Small intestine (tissue), 7 donors: ENCODE measurements around the gene USP35. TPM values are rescaled to one million over a fixed set of nuclear protein-coding genes. Genes with fewer than 3 reads are reported as not detected.
A peak's percentile ranks its signal among the peaks of the same experiment; 100 is the strongest.

Experiments used
- DNase-seq, 2 donors: peaks; one replicate each; pipeline versions ENCODE4 v3.0.0 to v3.0.0-alpha.2; 2013
- FAIRE-seq: peaks from 2 replicates; lab custom pipeline; 2012; peaks lifted over from hg19 to GRCh38; lab: Jason Lieb, UNC
- H3K27ac ChIP-seq, 3 donors: one replicate each; pipeline ENCODE4 v1.5.1; 2013; ENCODE audit warnings: low read length in 2 of 3, mild to moderate bottlenecking in 2 of 3, control low read depth in 1 of 3, inconsistent platforms in 1 of 3, low read depth in 1 of 3, moderate library complexity in 1 of 3
- H3K27me3 ChIP-seq, 3 donors: one replicate each; pipeline ENCODE4 v1.6.1; 2013; ENCODE audit warnings: low read length in 3 of 3, inconsistent platforms in 1 of 3; ENCODE audit not compliant: control insufficient read depth in 3 of 3, insufficient read depth in 3 of 3
- H3K36me3 ChIP-seq, 3 donors: one replicate each; pipeline ENCODE4 v1.6.1; 2013; ENCODE audit warnings: low read length in 3 of 3, inconsistent platforms in 1 of 3, low read depth in 1 of 3, mild to moderate bottlenecking in 1 of 3, moderate library complexity in 1 of 3; ENCODE audit not compliant: control insufficient read depth in 3 of 3, insufficient read depth in 2 of 3
- H3K4me1 ChIP-seq, 3 donors: one replicate each; pipeline ENCODE4 v1.6.1; 2013; ENCODE audit warnings: low read length in 2 of 3, inconsistent platforms in 1 of 3, low read depth in 1 of 3, mild to moderate bottlenecking in 1 of 3, moderate library complexity in 1 of 3; ENCODE audit not compliant: control insufficient read depth in 3 of 3, insufficient read depth in 2 of 3
- H3K4me3 ChIP-seq, 3 donors: one replicate each; pipeline ENCODE4 v1.5.1; 2013; ENCODE audit warnings: low read length in 3 of 3, control low read depth in 1 of 3, inconsistent platforms in 1 of 3, low read depth in 1 of 3, mild to moderate bottlenecking in 1 of 3, moderate library complexity in 1 of 3
- H3K9me3 ChIP-seq, 2 donors: one replicate each; pipeline ENCODE4 v1.6.1; 2013; ENCODE audit warnings: low read depth in 1 of 2, low read length in 1 of 2; ENCODE audit not compliant: control insufficient read depth in 2 of 2, insufficient read depth in 1 of 2
- WGBS, 3 donors: extraction: QIAGEN DNeasy Blood & Tissue Kit; methylation state at CpG; one replicate each; pipeline ENCODE4 v1.1.7; 2013; 5-methylcytosine and 5-hydroxymethylcytosine counted together
- polyA plus RNA-seq, 4 donors: library from polyadenylated mRNA; stranded (reverse) in 3 of 4; unstranded in 1 of 4; fragments of 200-250 nt in 3 of 4; fragments of 120-200 nt in 1 of 4; gene quantifications; one replicate each; pipeline versions ENCODE4 v1.2.1 to v1.2.3, GENCODE V29; 2013
- donor health status: healthy with polysubstance abuse.
- donor health status: control.
- donor health status: control.
- donor health status: Bipolar disorder and iron deficiency.
- donor health status: healthy.

Gene USP35
- polyA plus RNA-seq, 4 donors, result 1.7 to 7.8 (median 3.5) TPM

DNA sequence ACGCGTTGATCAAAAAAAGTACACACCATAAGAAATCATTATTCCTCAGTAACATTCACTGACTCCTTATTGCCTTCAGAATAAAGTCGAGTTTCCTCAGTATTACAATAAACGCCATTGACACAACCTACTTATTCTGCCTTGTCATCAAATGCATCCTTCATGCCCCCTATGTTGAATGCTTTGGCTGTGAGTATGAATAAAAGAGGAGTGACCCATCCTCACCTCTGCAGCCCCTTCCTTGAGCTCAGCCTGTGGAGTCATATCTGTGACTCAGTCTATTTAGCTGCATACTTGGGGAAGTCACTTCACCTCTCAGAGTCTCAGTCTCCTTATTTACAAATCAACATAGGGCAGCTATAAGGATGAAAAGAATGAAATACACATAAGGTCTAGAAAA, 65.1 kb downstream of the USP35 start:
- H3K27me3 ChIP-seq, result no peaks in the 10 kb centered on the region
- no peaks in the 10 kb centered on the region for H3K9me3 ChIP-seq
- FAIRE-seq (no peak), DNase-seq (no peak)
- peaks cover 0 to 20% (median 0%) of the 10 kb centered on the region in 3 donors for H3K4me1 ChIP-seq
- no peak overlapping the region for H3K27ac ChIP-seq
- peaks cover 3 to 4% (median 3%) of the 10 kb centered on the region in 3 donors for H3K36me3 ChIP-seq
- WGBS, 3 donors, result 94 to 96% (median 96%) methylated on average over 4 of the region's 4 CpGs
- H3K4me3 ChIP-seq, result no peak overlapping the region

DNA sequence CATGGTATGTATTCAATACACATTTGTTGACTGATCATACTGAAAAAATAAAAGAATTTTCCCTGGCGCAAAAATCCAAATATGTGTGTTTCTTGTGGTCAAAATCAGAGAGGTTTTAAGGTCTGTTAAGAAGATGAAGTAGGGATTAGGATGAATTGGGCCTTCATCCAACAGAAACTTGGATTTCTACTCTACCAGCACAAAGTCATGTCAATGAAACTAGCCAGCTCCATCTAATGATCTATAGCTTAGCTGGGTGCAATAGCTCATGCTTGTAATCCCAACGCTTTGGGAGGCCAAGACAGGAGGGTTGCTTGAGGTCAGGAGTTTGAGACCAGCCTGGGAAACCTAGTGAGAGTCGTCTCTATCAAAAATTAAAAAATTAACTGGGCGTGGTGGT, 65.5 kb downstream of the USP35 start:
- H3K27ac ChIP-seq, result no peak overlapping the region
- no peaks in the 10 kb centered on the region for H3K27me3 ChIP-seq
- FAIRE-seq (no peak), DNase-seq (no peak)
- no peaks in the 10 kb centered on the region for H3K9me3 ChIP-seq
- H3K4me1 ChIP-seq, result peaks cover 0 to 20% (median 0%) of the 10 kb centered on the region in 3 donors
- 86 to 95% (median 89%) methylated on average over 4 of the region's 4 CpGs for WGBS, 3 donors
- H3K36me3 ChIP-seq, result peaks cover 3 to 4% (median 3%) of the 10 kb centered on the region in 3 donors
- H3K4me3 ChIP-seq, result no peak overlapping the region

DNA sequence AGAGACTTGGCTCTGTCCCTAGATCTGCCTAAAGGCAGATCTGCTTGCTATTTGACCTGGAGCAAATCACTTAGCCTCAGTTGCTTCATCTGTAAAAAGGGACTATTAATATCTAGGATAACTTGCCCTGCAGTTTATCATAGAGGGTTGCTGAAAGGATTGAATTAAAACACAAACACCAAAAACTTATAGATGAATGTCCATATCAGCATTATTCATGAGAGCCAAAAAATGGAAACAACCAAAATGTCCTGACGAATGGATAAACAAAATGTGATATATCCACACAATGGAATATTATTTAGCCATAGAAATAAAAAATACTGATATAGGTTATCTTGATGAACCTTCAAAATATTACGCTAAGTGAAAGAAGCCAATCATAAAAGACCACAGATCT, 67.2 kb downstream of the USP35 start:
- H3K4me3 ChIP-seq, result no peak overlapping the region
- no peaks in the 10 kb centered on the region for H3K9me3 ChIP-seq
- H3K27ac ChIP-seq, result no peak overlapping the region
- WGBS, 3 donors, result 93 to 98% (median 96%) methylated on average over 2 of the region's 2 CpGs
- DNase-seq (no peak), FAIRE-seq (no peak)
- no peaks in the 10 kb centered on the region for H3K27me3 ChIP-seq
- H3K4me1 ChIP-seq, result peaks cover 0 to 20% (median 0%) of the 10 kb centered on the region in 3 donors
- H3K36me3 ChIP-seq, result no peaks in the 10 kb centered on the region

DNA sequence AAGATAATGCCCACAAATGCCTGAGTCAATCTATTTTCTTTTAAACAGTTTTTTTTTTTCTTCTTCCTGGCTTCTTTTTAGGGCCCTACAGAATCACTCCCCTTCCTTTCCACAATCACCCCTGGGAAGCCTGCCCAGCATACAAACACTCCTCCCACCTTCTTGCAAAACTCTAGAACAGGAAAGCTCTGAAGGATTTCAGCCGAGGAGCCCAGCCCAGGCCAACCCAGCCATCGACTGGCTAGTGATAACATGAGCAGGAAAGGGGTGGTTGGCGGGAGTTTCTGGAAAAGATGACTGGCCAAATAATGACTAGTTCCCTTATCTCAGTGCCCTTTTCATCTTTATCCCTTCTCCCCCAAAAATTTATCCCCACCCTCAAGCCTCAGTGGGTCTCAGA, 68.2 kb downstream of the USP35 start:
- H3K27me3 ChIP-seq, result no peaks in the 10 kb centered on the region
- H3K27ac ChIP-seq, result peak overlapping the region in 1 of 3 donors; percentile 55
- WGBS, 3 donors, result 17 to 22% (median 21%) methylated on average over 3 of the region's 3 CpGs
- FAIRE-seq (no peak), DNase-seq (peak in 1 of 2 donors; percentile 41)
- H3K9me3 ChIP-seq, result no peaks in the 10 kb centered on the region
- no peaks in the 10 kb centered on the region for H3K36me3 ChIP-seq
- peaks cover 0 to 15% (median 0%) of the 10 kb centered on the region in 3 donors for H3K4me1 ChIP-seq
- no peak overlapping the region for H3K4me3 ChIP-seq

DNA sequence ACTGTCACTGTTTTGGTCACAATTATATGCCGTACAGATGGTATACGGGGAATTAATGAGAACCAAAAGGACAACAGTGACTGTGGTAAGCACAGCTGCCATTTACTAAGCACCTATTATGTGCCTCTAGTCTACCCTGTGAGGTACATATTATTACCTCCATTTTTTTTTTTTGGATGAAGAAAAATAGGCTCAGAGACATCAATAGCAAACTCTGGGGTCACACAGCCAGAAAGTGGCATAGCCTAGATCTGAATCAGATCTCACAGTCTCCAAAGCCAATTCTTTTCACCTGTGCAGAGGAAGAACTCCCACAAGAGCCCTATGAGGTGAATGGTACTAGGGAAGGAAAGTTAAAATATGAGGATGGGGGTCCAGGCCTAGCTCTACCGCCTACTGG, 68.9 kb downstream of the USP35 start:
- H3K4me3 ChIP-seq, result no peak overlapping the region
- H3K27me3 ChIP-seq, result no peaks in the 10 kb centered on the region
- peaks cover 0 to 15% (median 0%) of the 10 kb centered on the region in 3 donors for H3K4me1 ChIP-seq
- H3K27ac ChIP-seq, result peak overlapping the region in 1 of 3 donors; percentile 51
- WGBS, 3 donors, result 91 to 97% (median 96%) methylated on average over 3 of the region's 3 CpGs
- H3K36me3 ChIP-seq, result no peaks in the 10 kb centered on the region
- no peaks in the 10 kb centered on the region for H3K9me3 ChIP-seq
- FAIRE-seq, result no peak
- no peak for DNase-seq

DNA sequence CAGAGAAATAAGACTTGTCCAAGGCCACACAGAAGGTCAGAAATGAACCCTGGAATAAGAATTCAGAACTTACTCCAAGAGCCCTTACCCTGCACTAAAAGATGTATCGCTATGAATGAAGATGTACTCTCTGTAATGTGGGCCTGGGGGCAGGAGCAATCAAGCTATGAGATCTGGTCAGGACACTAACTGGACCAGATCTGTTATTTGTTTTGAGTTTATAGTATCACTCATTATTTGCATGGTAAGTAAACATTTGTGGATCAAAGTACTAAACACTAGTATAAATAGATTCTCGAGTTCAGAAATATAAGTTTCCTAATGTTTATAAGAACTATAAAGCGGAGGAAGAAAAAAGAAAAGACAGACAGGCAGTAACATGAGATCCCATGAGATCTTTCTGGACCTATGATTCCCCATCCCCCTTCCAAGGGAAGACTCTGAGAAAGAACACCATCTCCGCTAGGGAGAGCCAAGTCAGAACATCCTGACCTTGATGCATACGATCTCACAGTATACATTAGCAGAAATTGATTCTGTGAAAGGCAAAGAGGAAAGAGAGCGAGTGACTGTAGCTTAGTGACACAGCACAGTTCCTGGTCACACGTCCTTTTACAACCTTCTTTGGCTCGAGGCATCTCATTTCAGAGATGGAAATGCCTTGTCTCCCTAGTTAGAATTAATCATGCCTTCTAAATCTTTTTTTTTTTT, 71.2 kb downstream of the USP35 start:
- H3K36me3 ChIP-seq, result no peaks in the 10 kb centered on the region
- peaks cover 0 to 15% (median 0%) of the 10 kb centered on the region in 3 donors for H3K4me1 ChIP-seq
- no peak for DNase-seq
- no peaks in the 10 kb centered on the region for H3K9me3 ChIP-seq
- no peak overlapping the region for H3K4me3 ChIP-seq
- no peak overlapping the region for H3K27ac ChIP-seq
- WGBS, 3 donors, result 67 to 70% (median 68%) methylated on average over 8 of the region's 8 CpGs
- H3K27me3 ChIP-seq, result no peaks in the 10 kb centered on the region
- FAIRE-seq, result no peak

DNA sequence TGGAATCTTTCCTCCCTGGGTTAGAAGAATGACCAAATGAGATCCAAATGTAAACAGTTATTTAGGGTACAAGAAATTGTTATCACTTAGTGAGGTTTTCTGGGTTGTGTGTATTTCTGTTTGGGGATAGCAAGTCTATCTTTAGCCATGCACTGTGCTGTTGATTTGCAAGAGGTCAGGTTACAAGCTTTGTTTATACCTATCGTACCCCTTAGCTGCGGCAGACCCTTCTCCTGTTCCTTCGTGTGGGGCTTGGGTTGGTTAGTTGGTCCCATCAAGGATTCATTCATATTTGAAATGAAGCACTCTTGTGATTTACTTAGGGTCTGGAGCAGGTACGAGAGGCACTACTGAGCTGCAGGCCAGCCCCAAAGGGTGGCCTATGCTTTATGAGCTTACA, 72.6 kb downstream of the USP35 start:
- FAIRE-seq (no peak), DNase-seq (no peak)
- no peak overlapping the region for H3K27ac ChIP-seq
- H3K36me3 ChIP-seq, result no peaks in the 10 kb centered on the region
- H3K27me3 ChIP-seq, result no peaks in the 10 kb centered on the region
- no peaks in the 10 kb centered on the region for H3K9me3 ChIP-seq
- 77 to 95% (median 85%) methylated on average over 4 of the region's 4 CpGs for WGBS, 3 donors
- peaks cover 0 to 11% (median 0%) of the 10 kb centered on the region in 3 donors for H3K4me1 ChIP-seq
- H3K4me3 ChIP-seq, result no peak overlapping the region

DNA sequence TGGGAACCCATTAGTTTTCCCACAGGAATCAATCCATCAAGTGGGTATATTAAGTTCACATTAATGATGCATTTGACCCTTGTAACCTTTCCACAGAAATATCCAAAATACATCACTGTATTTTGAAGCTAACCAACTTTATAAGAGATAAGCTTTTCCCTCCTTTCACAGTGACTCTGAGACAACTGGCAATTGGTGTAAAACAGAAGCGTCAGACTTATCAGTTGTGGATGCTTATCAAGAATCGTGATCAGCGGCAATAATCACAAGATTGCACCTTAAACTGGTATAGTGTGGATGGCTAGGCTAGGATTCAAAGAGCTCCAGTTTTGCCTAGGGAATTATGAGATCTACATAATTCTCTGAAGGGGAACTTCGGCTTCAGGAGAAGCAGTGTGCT, 73.1 kb downstream of the USP35 start:
- H3K27ac ChIP-seq, result no peak overlapping the region
- no peaks in the 10 kb centered on the region for H3K36me3 ChIP-seq
- H3K4me3 ChIP-seq, result no peak overlapping the region
- H3K4me1 ChIP-seq, result peaks cover 0 to 6% (median 0%) of the 10 kb centered on the region in 3 donors
- FAIRE-seq (no peak), DNase-seq (no peak)
- H3K9me3 ChIP-seq, result no peaks in the 10 kb centered on the region
- 62 to 78% (median 73%) methylated on average over 4 of the region's 4 CpGs for WGBS, 3 donors
- no peaks in the 10 kb centered on the region for H3K27me3 ChIP-seq
